Body of pancreas (tissue), 4 donors: ENCODE measurements around the gene ROBO1.

Experiments used
- POLR2A ChIP-seq, 3 donors: fragments of 450-650 bp; IDR thresholded peaks; one replicate each; pipeline ENCODE4 v1.6.1; 2016; ENCODE audit warnings: antibody characterized with exemption in 3 of 3, mild to moderate bottlenecking in 2 of 3
- TF ChIP-seq, protein P1 (sequence below), 7 experiments: fragments of 450-650 bp in 4 of 7; fragments of 200-600 bp in 3 of 7; sonication (generic) in 3 of 7; IDR thresholded peaks; one replicate each; pipeline ENCODE4 v1.5.1; 2016 to 2019; ENCODE audit warnings: antibody characterized with exemption in 7 of 7

DNA sequence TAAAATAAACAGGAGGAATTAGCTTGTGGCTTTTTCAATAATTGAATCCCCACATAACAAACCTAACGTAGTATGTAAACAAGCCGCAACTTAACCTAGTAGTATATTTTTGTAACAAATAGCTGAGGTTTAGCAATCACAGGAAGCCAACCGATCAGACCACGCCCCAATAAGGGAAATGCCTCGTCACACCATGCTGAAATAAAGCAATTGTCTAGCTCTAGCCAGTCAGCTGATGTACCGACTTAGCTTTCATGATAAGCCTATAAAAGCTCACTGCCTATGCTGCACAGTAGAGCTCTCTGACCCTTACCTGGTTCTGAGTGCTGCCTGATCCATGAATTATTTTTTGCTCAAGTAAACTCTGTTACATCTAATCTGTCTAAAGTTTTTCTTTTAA is 208.9 kb downstream of the ROBO1 start:
- TF ChIP-seq, protein P1, sequence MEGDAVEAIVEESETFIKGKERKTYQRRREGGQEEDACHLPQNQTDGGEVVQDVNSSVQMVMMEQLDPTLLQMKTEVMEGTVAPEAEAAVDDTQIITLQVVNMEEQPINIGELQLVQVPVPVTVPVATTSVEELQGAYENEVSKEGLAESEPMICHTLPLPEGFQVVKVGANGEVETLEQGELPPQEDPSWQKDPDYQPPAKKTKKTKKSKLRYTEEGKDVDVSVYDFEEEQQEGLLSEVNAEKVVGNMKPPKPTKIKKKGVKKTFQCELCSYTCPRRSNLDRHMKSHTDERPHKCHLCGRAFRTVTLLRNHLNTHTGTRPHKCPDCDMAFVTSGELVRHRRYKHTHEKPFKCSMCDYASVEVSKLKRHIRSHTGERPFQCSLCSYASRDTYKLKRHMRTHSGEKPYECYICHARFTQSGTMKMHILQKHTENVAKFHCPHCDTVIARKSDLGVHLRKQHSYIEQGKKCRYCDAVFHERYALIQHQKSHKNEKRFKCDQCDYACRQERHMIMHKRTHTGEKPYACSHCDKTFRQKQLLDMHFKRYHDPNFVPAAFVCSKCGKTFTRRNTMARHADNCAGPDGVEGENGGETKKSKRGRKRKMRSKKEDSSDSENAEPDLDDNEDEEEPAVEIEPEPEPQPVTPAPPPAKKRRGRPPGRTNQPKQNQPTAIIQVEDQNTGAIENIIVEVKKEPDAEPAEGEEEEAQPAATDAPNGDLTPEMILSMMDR (IDR thresholded peaks at IDR 0.05) = no peak
- TF ChIP-seq POLR2A (IDR thresholded peaks at IDR 0.05) = no peak
